GM23248 (cell line): ENCODE data around the gene TMEM145.

Source experiments
- EZH2 ChIP-seq: fragments of 200-600 bp; sonication (generic); IDR thresholded peaks from 2 replicates; pipeline ENCODE4 v1.6.1; 2018; ENCODE audit warnings: antibody characterized with exemption, mild to moderate bottlenecking; ENCODE audit not compliant: insufficient read depth, poor library complexity, severe bottlenecking
- EZH2phosphoT487 ChIP-seq: fragments of 200-600 bp; sonication (generic); IDR thresholded peaks from 2 replicates; pipeline ENCODE4 v1.6.1; 2018; ENCODE audit warnings: antibody characterized with exemption, moderate library complexity, mild to moderate bottlenecking, low read depth; ENCODE audit not compliant: insufficient read depth

DNA sequence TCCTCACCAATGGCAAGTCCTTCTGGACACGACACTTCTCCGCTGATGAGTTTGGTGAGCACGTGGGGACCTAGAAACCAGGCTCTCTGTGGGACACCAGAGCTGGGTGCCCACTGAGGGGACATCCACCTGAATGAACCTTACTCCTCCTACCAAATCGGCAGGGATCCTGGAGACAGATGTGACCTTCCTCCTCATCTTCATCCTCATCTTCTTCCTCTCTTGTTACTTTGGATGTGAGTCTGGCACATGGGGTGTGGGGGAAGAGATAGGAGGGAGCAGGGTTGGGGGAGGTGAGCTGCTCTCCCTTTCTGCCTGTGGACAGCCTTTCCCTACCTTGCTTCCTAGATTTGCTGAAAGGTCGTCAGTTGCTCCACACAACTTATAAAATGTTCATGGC lies 1.9 kb downstream of the TMEM145 start:
- TF ChIP-seq EZH2: no peak
- no peak for TF ChIP-seq EZH2phosphoT487
